ENCODE data around the gene TENM4.

The TENM4 gene

GRCh38 chr11:79414041-79414440, 26.8 kb downstream of the TENM4 start:
- no peak overlapping the region for H3K27ac ChIP-seq (ENCODE audit: low read length)
- H3K9me3 ChIP-seq (ENCODE audit: insufficient read depth, low read length, severe bottlenecking), result no peaks in the 10 kb centered on the region
- no peak for TF ChIP-seq EZH2 (IDR thresholded peaks at IDR 0.05; ENCODE audit: borderline replicate concordance, low read depth, low read length, severe bottlenecking)
- H3K4me1 ChIP-seq (ENCODE audit: insufficient read depth, low read length), result no peaks in the 10 kb centered on the region
- H2AFZ ChIP-seq (ENCODE audit: low read depth, low read length), result no peak overlapping the region
- H3K4me3 ChIP-seq (ENCODE audit: low read depth in 1 of 2, low read length in 2 of 2), result no peak overlapping the region
- H3K27me3 ChIP-seq (ENCODE audit: insufficient read depth, low read length, poor library complexity), result peaks cover 6% of the 10 kb centered on the region
- no peaks in the 10 kb centered on the region for H3K36me3 ChIP-seq (ENCODE audit: insufficient read depth, low read length)
- no peak for DNase-seq
- H3K4me2 ChIP-seq (ENCODE audit: insufficient read depth, low read length), result no peak overlapping the region
- H3K9ac ChIP-seq (ENCODE audit: low read depth, low read length), result no peak overlapping the region
- no peaks in the 10 kb centered on the region for H3K79me2 ChIP-seq (ENCODE audit: insufficient read depth, low read length)
- no peak for ATAC-seq (ENCODE audit: insufficient read depth, low read depth)
- H4K20me1 ChIP-seq (ENCODE audit: insufficient read depth, low read length), result no peaks in the 10 kb centered on the region

DNA sequence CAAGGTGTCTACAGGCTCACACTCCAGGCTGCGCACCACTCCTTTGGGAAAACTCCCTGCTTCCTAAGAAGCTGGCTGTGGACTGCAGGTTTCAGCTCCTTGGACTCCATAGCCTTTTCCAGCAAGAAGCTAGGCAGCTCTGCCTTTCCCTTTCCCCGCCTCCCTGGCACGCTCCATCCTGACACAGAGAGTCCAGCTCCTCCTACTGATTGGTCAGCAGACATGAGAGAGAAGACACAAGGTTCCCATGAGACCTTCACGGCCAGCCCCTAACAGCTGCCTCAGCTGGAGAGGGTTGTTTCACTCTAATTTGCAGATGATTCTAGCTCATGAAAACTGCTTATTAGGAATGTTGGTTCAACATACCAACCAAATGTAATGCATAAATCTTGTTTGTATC, 27.6 kb downstream of the TENM4 start:
- TF ChIP-seq CTCF (IDR thresholded peaks at IDR 0.05; ENCODE audit: borderline replicate concordance, extremely low read depth, low read length, poor library complexity, severe bottlenecking) (no peak), EZH2 (IDR thresholded peaks at IDR 0.05; ENCODE audit: borderline replicate concordance, low read depth, low read length, severe bottlenecking) (no peak)
- Histone ChIP-seq H3K9me3 (ENCODE audit: insufficient read depth, low read length, severe bottlenecking) (no peaks in the 10 kb centered on the region), H3K36me3 (ENCODE audit: insufficient read depth, low read length) (no peaks in the 10 kb centered on the region), H3K27ac (ENCODE audit: low read length) (no peak overlapping the region), H3K4me1 (ENCODE audit: insufficient read depth, low read length) (no peaks in the 10 kb centered on the region), H3K4me3 (ENCODE audit: low read depth in 1 of 2, low read length in 2 of 2) (no peak overlapping the region), H3K27me3 (ENCODE audit: insufficient read depth, low read length, poor library complexity) (peaks cover 6% of the 10 kb centered on the region), H3K79me2 (ENCODE audit: insufficient read depth, low read length) (no peaks in the 10 kb centered on the region), H4K20me1 (ENCODE audit: insufficient read depth, low read length) (no peaks in the 10 kb centered on the region), H2AFZ (ENCODE audit: low read depth, low read length) (no peak overlapping the region), H3K4me2 (ENCODE audit: insufficient read depth, low read length) (no peak overlapping the region), H3K9ac (ENCODE audit: low read depth, low read length) (no peak overlapping the region)
- no peak for DNase-seq
- no peak for ATAC-seq (ENCODE audit: insufficient read depth, low read depth)

GRCh38 chr11:79412761-79413160, 28.1 kb downstream of the TENM4 start:
- Histone ChIP-seq H3K4me2 (ENCODE audit: insufficient read depth, low read length) (no peak overlapping the region), H3K4me1 (ENCODE audit: insufficient read depth, low read length) (no peaks in the 10 kb centered on the region), H3K27ac (ENCODE audit: low read length) (no peak overlapping the region), H3K9ac (ENCODE audit: low read depth, low read length) (no peak overlapping the region), H3K36me3 (ENCODE audit: insufficient read depth, low read length) (no peaks in the 10 kb centered on the region), H3K4me3 (ENCODE audit: low read depth in 1 of 2, low read length in 2 of 2) (no peak overlapping the region), H2AFZ (ENCODE audit: low read depth, low read length) (no peak overlapping the region), H3K79me2 (ENCODE audit: insufficient read depth, low read length) (no peaks in the 10 kb centered on the region), H4K20me1 (ENCODE audit: insufficient read depth, low read length) (no peaks in the 10 kb centered on the region), H3K27me3 (ENCODE audit: insufficient read depth, low read length, poor library complexity) (peaks cover 6% of the 10 kb centered on the region), H3K9me3 (ENCODE audit: insufficient read depth, low read length, severe bottlenecking) (no peaks in the 10 kb centered on the region)
- DNase-seq (no peak), ATAC-seq (ENCODE audit: insufficient read depth, low read depth) (no peak)
- TF ChIP-seq CTCF (IDR thresholded peaks at IDR 0.05; ENCODE audit: borderline replicate concordance, extremely low read depth, low read length, poor library complexity, severe bottlenecking) (no peak), EZH2 (IDR thresholded peaks at IDR 0.05; ENCODE audit: borderline replicate concordance, low read depth, low read length, severe bottlenecking) (no peak)

DNA sequence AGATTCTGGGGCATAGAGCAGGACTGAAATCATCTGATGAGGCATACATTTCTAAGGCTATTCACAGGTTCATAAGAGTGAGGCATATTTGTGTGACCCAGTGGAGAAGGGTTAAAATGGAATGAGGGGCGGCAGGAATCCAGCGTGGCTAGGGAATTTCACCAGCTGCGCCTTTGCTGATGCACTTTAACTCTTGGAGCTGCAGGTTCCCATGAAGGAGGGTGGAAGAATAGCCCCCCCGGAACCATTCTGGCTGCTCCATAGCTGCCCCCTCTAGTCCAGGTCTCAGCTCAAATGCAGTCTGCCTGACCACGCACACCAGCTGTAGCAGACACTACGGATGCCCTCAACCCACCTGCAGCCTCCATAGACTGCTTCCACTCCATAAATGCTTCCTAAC, 31.5 kb downstream of the TENM4 start:
- no peak overlapping the region for H3K9ac ChIP-seq (ENCODE audit: low read depth, low read length)
- peaks cover 6% of the 10 kb centered on the region for H3K27me3 ChIP-seq (ENCODE audit: insufficient read depth, low read length, poor library complexity)
- ATAC-seq (ENCODE audit: insufficient read depth, low read depth), result no peak
- H2AFZ ChIP-seq (ENCODE audit: low read depth, low read length), result no peak overlapping the region
- no peak overlapping the region for H3K4me3 ChIP-seq (ENCODE audit: low read depth in 1 of 2, low read length in 2 of 2)
- TF ChIP-seq EZH2 (IDR thresholded peaks at IDR 0.05; ENCODE audit: borderline replicate concordance, low read depth, low read length, severe bottlenecking) (no peak), CTCF (IDR thresholded peaks at IDR 0.05; ENCODE audit: borderline replicate concordance, extremely low read depth, low read length, poor library complexity, severe bottlenecking) (no peak)
- DNase-seq, result no peak
- no peaks in the 10 kb centered on the region for H3K79me2 ChIP-seq (ENCODE audit: insufficient read depth, low read length)
- no peak overlapping the region for H3K27ac ChIP-seq (ENCODE audit: low read length)
- H3K36me3 ChIP-seq (ENCODE audit: insufficient read depth, low read length), result no peaks in the 10 kb centered on the region
- no peaks in the 10 kb centered on the region for H3K9me3 ChIP-seq (ENCODE audit: insufficient read depth, low read length, severe bottlenecking)
- H3K4me1 ChIP-seq (ENCODE audit: insufficient read depth, low read length), result no peaks in the 10 kb centered on the region
- H4K20me1 ChIP-seq (ENCODE audit: insufficient read depth, low read length), result no peaks in the 10 kb centered on the region
- H3K4me2 ChIP-seq (ENCODE audit: insufficient read depth, low read length), result no peak overlapping the region

All from DND-41 (cell line).